ENCODE measurements around the gene DNAH5.

The DNAH5 gene

DNA sequence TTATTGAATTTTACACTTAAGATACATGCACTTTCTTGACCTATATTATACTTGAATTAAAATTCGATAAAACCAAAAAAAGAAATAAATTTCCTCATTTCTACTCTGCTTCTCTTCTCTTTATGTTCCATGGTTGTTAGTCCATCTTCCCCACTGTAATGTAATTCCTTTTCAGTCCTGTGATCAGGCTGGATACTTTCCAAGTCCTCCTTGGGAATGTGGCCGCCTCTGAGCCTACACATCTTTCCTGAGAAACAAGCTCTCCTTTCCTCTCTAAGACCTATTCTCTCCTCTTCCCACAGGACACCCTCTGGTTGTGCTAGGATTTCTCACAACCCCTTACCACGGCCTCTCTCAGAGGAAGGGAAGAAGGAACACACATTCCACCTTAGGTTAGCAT, 285.1 kb downstream of the DNAH5 start:
- no peak overlapping the region for H3K4me3 ChIP-seq (ENCODE audit: low read depth, low read length)
- no peak for DNase-seq (ENCODE audit: low read depth)
- TF ChIP-seq POLR2A (IDR thresholded peaks at IDR 0.05; ENCODE audit: extremely low read depth, insufficient read length) = no peak

- H3K4me3 ChIP-seq (ENCODE audit: low read depth, low read length) = no peak overlapping the region
- no peak for DNase-seq (ENCODE audit: low read depth)
- TF ChIP-seq, protein P1, sequence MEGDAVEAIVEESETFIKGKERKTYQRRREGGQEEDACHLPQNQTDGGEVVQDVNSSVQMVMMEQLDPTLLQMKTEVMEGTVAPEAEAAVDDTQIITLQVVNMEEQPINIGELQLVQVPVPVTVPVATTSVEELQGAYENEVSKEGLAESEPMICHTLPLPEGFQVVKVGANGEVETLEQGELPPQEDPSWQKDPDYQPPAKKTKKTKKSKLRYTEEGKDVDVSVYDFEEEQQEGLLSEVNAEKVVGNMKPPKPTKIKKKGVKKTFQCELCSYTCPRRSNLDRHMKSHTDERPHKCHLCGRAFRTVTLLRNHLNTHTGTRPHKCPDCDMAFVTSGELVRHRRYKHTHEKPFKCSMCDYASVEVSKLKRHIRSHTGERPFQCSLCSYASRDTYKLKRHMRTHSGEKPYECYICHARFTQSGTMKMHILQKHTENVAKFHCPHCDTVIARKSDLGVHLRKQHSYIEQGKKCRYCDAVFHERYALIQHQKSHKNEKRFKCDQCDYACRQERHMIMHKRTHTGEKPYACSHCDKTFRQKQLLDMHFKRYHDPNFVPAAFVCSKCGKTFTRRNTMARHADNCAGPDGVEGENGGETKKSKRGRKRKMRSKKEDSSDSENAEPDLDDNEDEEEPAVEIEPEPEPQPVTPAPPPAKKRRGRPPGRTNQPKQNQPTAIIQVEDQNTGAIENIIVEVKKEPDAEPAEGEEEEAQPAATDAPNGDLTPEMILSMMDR (IDR thresholded peaks at IDR 0.05; ENCODE audit: low read depth, low read length) = no peak
- TF ChIP-seq MAX (IDR thresholded peaks at IDR 0.05; ENCODE audit: low read depth, low read length) (no peak), MYC (IDR thresholded peaks at IDR 0.05; ENCODE audit: low read depth, low read length) (no peak)
Observed at GRCh38 chr5:13658761-13659160, 285.7 kb downstream of the DNAH5 start.

DNA sequence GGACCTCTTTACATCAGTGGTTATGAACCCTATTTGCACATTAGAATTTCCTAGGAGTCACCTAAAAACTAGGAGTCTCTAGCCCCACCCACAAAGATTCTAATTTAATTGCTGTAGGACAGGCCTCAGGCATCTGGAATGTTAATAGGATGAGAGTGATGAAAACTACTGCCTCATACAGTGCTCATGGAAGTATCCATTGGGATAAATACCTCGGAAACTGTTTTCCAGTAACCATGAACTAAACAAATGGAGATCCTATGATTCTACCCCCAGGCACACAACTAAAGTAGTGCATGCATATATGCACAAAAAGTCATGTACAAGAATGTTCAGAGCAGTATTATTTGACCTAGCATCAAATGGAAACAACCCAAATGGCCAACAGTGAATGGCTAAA, 286.3 kb downstream of the DNAH5 start:
- TF ChIP-seq POLR2A (IDR thresholded peaks at IDR 0.05; ENCODE audit: extremely low read depth, insufficient read length) (no peak), MAX (IDR thresholded peaks at IDR 0.05; ENCODE audit: low read depth, low read length) (no peak), MYC (IDR thresholded peaks at IDR 0.05; ENCODE audit: low read depth, low read length) (no peak)
- TF ChIP-seq, protein P1 (IDR thresholded peaks at IDR 0.05; ENCODE audit: low read depth, low read length) = no peak
- no peak overlapping the region for H3K4me3 ChIP-seq (ENCODE audit: low read depth, low read length)
- DNase-seq (ENCODE audit: low read depth) = no peak

GRCh38 chr5:13653709-13654108, 290.8 kb downstream of the DNAH5 start:
- no peak for TF ChIP-seq POLR2A (IDR thresholded peaks at IDR 0.05; ENCODE audit: extremely low read depth, insufficient read length)
- no peak for DNase-seq (ENCODE audit: low read depth)
- no peak overlapping the region for H3K4me3 ChIP-seq (ENCODE audit: low read depth, low read length)

GRCh38 chr5:13649656-13650055, 294.8 kb downstream of the DNAH5 start:
- TF ChIP-seq MYC (IDR thresholded peaks at IDR 0.05; ENCODE audit: low read depth, low read length) = no peak
- TF ChIP-seq, protein P1 (IDR thresholded peaks at IDR 0.05; ENCODE audit: low read depth, low read length) = no peak
- no peak for TF ChIP-seq MAX (IDR thresholded peaks at IDR 0.05; ENCODE audit: low read depth, low read length)
- TF ChIP-seq POLR2A (IDR thresholded peaks at IDR 0.05; ENCODE audit: extremely low read depth, insufficient read length) = no peak
- no peak for DNase-seq (ENCODE audit: low read depth)
- no peak overlapping the region for H3K4me3 ChIP-seq (ENCODE audit: low read depth, low read length)

DNA sequence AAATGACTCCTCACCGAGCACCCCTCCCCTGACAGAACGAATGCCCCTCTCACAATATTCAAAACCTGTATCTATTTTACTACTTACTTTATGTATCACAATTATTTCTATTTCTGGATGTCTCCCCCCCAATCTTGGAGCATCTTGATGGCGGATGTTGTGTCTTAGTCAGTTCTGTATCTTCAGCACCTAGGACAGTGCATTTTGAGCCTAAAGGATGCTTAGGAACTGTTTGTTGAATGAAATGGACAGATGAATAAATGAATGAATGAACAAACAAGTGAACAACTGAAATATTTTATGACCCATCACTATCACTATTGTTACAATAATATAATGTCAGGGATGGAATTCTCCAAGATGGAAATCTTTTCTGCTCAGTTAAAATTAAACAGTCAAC, 295.7 kb downstream of the DNAH5 start:
- no peak for TF ChIP-seq MYC (IDR thresholded peaks at IDR 0.05; ENCODE audit: low read depth, low read length)
- TF ChIP-seq, protein P1 (IDR thresholded peaks at IDR 0.05; ENCODE audit: low read depth, low read length) = no peak
- TF ChIP-seq POLR2A (IDR thresholded peaks at IDR 0.05; ENCODE audit: extremely low read depth, insufficient read length) = no peak
- peak; percentile 1 for DNase-seq (ENCODE audit: low read depth)
- no peak overlapping the region for H3K4me3 ChIP-seq (ENCODE audit: low read depth, low read length)

- TF ChIP-seq POLR2A (IDR thresholded peaks at IDR 0.05; ENCODE audit: extremely low read depth, insufficient read length) (no peak), MAX (IDR thresholded peaks at IDR 0.05; ENCODE audit: low read depth, low read length) (no peak), MYC (IDR thresholded peaks at IDR 0.05; ENCODE audit: low read depth, low read length) (no peak)
- TF ChIP-seq, protein P1 (IDR thresholded peaks at IDR 0.05; ENCODE audit: low read depth, low read length) = no peak
- no peak overlapping the region for H3K4me3 ChIP-seq (ENCODE audit: low read depth, low read length)
- DNase-seq (ENCODE audit: low read depth) = no peak
Observed at GRCh38 chr5:13643734-13644133, 300.8 kb downstream of the DNAH5 start.

Data from NB4 (cell line).